GM23338 (cell line): ENCODE data around the gene ADGRD2.

Source experiments
- EZH2 ChIP-seq: fragments of 200-600 bp; sonication (generic); IDR thresholded peaks from one replicate; pipeline ENCODE4 v1.8.0; 2017; ENCODE audit warnings: antibody characterized with exemption, mild to moderate bottlenecking, low read depth; ENCODE audit not compliant: unreplicated experiment
- EZH2phosphoT487 ChIP-seq: fragments of 200-600 bp; sonication (generic); IDR thresholded peaks from one replicate; pipeline ENCODE4 v1.8.1; 2018; ENCODE audit warnings: antibody characterized with exemption; ENCODE audit not compliant: unreplicated experiment
- JUNB ChIP-seq: IDR thresholded peaks from one replicate; pipeline ENCODE4 v1.6.1; 2016; ENCODE audit warnings: antibody characterized with exemption; ENCODE audit not compliant: unreplicated experiment
- NANOG ChIP-seq: IDR thresholded peaks from 2 replicates; pipeline ENCODE4 v1.6.1; 2016; ENCODE audit warnings: antibody characterized with exemption, borderline replicate concordance
- POLR2AphosphoS5 ChIP-seq: IDR thresholded peaks from 2 replicates; pipeline ENCODE4 v1.6.1; 2016; ENCODE audit warnings: antibody characterized with exemption, low read depth
- ZNF331 ChIP-seq: fragments of 250-450 bp; sonication (Bioruptor Pico); IDR thresholded peaks from 2 replicates; pipeline ENCODE4 v1.5.0; 2020; ENCODE audit warnings: low read depth, mild to moderate bottlenecking, moderate library complexity
- TF ChIP-seq, protein P1 (sequence below), 2 experiments: fragments of 200-600 bp in 1 of 2; sonication (generic) in 1 of 2; conservative IDR thresholded peaks; 2 replicates each; pipeline versions ENCODE4 v1.5.1 to v1.6.1; 2016 to 2017; ENCODE audit warnings: antibody characterized with exemption in 2 of 2, low read depth in 2 of 2, mild to moderate bottlenecking in 2 of 2, moderate library complexity in 1 of 2
- TF ChIP-seq, protein P2 (sequence below): IDR thresholded peaks from one replicate; pipeline ENCODE4 v1.6.1; 2018; ENCODE audit warnings: antibody characterized with exemption; ENCODE audit not compliant: unreplicated experiment
- TF ChIP-seq, protein P3 (sequence below): IDR thresholded peaks from 2 replicates; pipeline ENCODE4 v1.6.1; 2016; ENCODE audit warnings: antibody characterized with exemption

DNA sequence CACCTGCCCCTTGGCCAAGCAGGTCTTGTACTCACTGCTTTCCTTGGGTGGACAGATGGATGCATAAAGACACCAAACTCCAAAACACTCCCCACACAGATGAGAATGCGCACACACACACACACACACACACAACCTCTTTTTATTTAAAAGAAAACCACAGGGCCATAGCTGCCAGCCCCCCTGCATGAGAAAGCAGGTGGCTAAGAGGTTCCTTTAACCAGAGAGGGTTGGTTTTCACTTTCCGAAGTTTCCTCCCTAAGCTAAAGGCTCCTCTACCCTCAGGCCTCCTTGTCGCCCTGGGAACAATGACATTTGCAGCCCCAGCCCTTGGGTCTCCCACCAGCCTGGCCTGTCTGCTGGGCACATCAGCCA, 45.8 kb downstream of the ADGRD2 start:
- TF ChIP-seq, protein P1, sequence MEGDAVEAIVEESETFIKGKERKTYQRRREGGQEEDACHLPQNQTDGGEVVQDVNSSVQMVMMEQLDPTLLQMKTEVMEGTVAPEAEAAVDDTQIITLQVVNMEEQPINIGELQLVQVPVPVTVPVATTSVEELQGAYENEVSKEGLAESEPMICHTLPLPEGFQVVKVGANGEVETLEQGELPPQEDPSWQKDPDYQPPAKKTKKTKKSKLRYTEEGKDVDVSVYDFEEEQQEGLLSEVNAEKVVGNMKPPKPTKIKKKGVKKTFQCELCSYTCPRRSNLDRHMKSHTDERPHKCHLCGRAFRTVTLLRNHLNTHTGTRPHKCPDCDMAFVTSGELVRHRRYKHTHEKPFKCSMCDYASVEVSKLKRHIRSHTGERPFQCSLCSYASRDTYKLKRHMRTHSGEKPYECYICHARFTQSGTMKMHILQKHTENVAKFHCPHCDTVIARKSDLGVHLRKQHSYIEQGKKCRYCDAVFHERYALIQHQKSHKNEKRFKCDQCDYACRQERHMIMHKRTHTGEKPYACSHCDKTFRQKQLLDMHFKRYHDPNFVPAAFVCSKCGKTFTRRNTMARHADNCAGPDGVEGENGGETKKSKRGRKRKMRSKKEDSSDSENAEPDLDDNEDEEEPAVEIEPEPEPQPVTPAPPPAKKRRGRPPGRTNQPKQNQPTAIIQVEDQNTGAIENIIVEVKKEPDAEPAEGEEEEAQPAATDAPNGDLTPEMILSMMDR (conservative IDR thresholded peaks at IDR 0.05; ENCODE audit: low read depth in 2 of 2), result no peak
- TF ChIP-seq POLR2AphosphoS5 (no peak), EZH2phosphoT487 (no peak), NANOG (no peak), EZH2 (no peak), ZNF331 (CRISPR knock-in tag) (no peak), JUNB (no peak)
- TF ChIP-seq, protein P2, sequence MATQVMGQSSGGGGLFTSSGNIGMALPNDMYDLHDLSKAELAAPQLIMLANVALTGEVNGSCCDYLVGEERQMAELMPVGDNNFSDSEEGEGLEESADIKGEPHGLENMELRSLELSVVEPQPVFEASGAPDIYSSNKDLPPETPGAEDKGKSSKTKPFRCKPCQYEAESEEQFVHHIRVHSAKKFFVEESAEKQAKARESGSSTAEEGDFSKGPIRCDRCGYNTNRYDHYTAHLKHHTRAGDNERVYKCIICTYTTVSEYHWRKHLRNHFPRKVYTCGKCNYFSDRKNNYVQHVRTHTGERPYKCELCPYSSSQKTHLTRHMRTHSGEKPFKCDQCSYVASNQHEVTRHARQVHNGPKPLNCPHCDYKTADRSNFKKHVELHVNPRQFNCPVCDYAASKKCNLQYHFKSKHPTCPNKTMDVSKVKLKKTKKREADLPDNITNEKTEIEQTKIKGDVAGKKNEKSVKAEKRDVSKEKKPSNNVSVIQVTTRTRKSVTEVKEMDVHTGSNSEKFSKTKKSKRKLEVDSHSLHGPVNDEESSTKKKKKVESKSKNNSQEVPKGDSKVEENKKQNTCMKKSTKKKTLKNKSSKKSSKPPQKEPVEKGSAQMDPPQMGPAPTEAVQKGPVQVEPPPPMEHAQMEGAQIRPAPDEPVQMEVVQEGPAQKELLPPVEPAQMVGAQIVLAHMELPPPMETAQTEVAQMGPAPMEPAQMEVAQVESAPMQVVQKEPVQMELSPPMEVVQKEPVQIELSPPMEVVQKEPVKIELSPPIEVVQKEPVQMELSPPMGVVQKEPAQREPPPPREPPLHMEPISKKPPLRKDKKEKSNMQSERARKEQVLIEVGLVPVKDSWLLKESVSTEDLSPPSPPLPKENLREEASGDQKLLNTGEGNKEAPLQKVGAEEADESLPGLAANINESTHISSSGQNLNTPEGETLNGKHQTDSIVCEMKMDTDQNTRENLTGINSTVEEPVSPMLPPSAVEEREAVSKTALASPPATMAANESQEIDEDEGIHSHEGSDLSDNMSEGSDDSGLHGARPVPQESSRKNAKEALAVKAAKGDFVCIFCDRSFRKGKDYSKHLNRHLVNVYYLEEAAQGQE, result no peak
- TF ChIP-seq, protein P3, sequence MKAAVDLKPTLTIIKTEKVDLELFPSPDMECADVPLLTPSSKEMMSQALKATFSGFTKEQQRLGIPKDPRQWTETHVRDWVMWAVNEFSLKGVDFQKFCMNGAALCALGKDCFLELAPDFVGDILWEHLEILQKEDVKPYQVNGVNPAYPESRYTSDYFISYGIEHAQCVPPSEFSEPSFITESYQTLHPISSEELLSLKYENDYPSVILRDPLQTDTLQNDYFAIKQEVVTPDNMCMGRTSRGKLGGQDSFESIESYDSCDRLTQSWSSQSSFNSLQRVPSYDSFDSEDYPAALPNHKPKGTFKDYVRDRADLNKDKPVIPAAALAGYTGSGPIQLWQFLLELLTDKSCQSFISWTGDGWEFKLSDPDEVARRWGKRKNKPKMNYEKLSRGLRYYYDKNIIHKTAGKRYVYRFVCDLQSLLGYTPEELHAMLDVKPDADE, result no peak
